Measurements from ENCODE around the gene DPP7. TPM values are rescaled to one million over a fixed set of nuclear protein-coding genes. Genes with fewer than 3 reads are reported as not detected.

Gene DPP7
- total and polyA plus RNA-seq, 2 donors from 2014 or later: 164 to 205 TPM

Other genes with a start within 250 kb of the DPP7 start
Only the 30 nearest of the 33 such genes appear.
- gene FBXW5, start 170.0 kb downstream of the DPP7 start, total RNA-seq: 97.2 TPM
- 92.5 TPM for gene FBXW5, start 170.0 kb downstream of the DPP7 start, polyA plus RNA-seq (ENCODE audit: insufficient read depth, low read depth, low replicate concordance)
- gene C8G, start 169.5 kb downstream of the DPP7 start, total RNA-seq: 1.9 TPM
- gene C8G, start 169.5 kb downstream of the DPP7 start, polyA plus RNA-seq (ENCODE audit: insufficient read depth, low read depth, low replicate concordance): 2.1 TPM
- 42.9 TPM for gene LCN12, start 162.5 kb downstream of the DPP7 start, total RNA-seq
- 35.5 TPM for gene LCN12, start 162.5 kb downstream of the DPP7 start, polyA plus RNA-seq (ENCODE audit: insufficient read depth, low read depth, low replicate concordance)
- gene PTGDS, start 137.2 kb downstream of the DPP7 start, total RNA-seq: 236 TPM
- 709 TPM for gene PTGDS, start 137.2 kb downstream of the DPP7 start, polyA plus RNA-seq (ENCODE audit: insufficient read depth, low read depth, low replicate concordance)
- 1.4 TPM for gene LCNL1, start 131.7 kb downstream of the DPP7 start, total RNA-seq
- 0.54 TPM for gene LCNL1, start 131.7 kb downstream of the DPP7 start, polyA plus RNA-seq (ENCODE audit: insufficient read depth, low read depth, low replicate concordance)
- 54.2 TPM for gene PAXX, start 122.3 kb downstream of the DPP7 start, total RNA-seq
- 80.9 TPM for gene PAXX, start 122.3 kb downstream of the DPP7 start, polyA plus RNA-seq (ENCODE audit: insufficient read depth, low read depth, low replicate concordance)
- gene CLIC3, start 118.2 kb downstream of the DPP7 start, total RNA-seq: 4.0 TPM
- gene CLIC3, start 118.2 kb downstream of the DPP7 start, polyA plus RNA-seq (ENCODE audit: insufficient read depth, low read depth, low replicate concordance): 2.1 TPM
- gene ABCA2, start 86.5 kb downstream of the DPP7 start, total RNA-seq: 72.1 TPM
- gene ABCA2, start 86.5 kb downstream of the DPP7 start, polyA plus RNA-seq (ENCODE audit: insufficient read depth, low read depth, low replicate concordance): 39.2 TPM
- gene FUT7, start 82.6 kb downstream of the DPP7 start, total RNA-seq: 0.60 TPM
- gene FUT7, start 82.6 kb downstream of the DPP7 start, polyA plus RNA-seq (ENCODE audit: insufficient read depth, low read depth, low replicate concordance): not detected
- 189 TPM for gene NPDC1, start 68.6 kb downstream of the DPP7 start, total RNA-seq
- gene NPDC1, start 68.6 kb downstream of the DPP7 start, polyA plus RNA-seq (ENCODE audit: insufficient read depth, low read depth, low replicate concordance): 80.2 TPM
- gene ENTPD2, start 60.7 kb downstream of the DPP7 start, total RNA-seq: 9.3 TPM
- gene ENTPD2, start 60.7 kb downstream of the DPP7 start, polyA plus RNA-seq (ENCODE audit: insufficient read depth, low read depth, low replicate concordance): 5.5 TPM
- 2.3 TPM for gene SAPCD2, start 44.2 kb downstream of the DPP7 start, total RNA-seq
- 1.7 TPM for gene SAPCD2, start 44.2 kb downstream of the DPP7 start, polyA plus RNA-seq (ENCODE audit: insufficient read depth, low read depth, low replicate concordance)
- gene UAP1L1, start 37.2 kb downstream of the DPP7 start, total RNA-seq: 12.7 TPM
- 14.4 TPM for gene UAP1L1, start 37.2 kb downstream of the DPP7 start, polyA plus RNA-seq (ENCODE audit: insufficient read depth, low read depth, low replicate concordance)
- 63.2 TPM for gene MAN1B1, start 27.7 kb downstream of the DPP7 start, total RNA-seq
- gene MAN1B1, start 27.7 kb downstream of the DPP7 start, polyA plus RNA-seq (ENCODE audit: insufficient read depth, low read depth, low replicate concordance): 57.3 TPM
- gene GRIN1, start 24.4 kb upstream of the DPP7 start, total RNA-seq: 0.47 TPM
- gene GRIN1, start 24.4 kb upstream of the DPP7 start, polyA plus RNA-seq (ENCODE audit: insufficient read depth, low read depth, low replicate concordance): not detected
- gene LRRC26, start 55.3 kb upstream of the DPP7 start, total RNA-seq: 0.25 TPM
- gene LRRC26, start 55.3 kb upstream of the DPP7 start, polyA plus RNA-seq (ENCODE audit: insufficient read depth, low read depth, low replicate concordance): not detected
- not detected for gene TMEM210, start 57.3 kb upstream of the DPP7 start, total RNA-seq
- not detected for gene TMEM210, start 57.3 kb upstream of the DPP7 start, polyA plus RNA-seq (ENCODE audit: insufficient read depth, low read depth, low replicate concordance)
- gene ANAPC2, start 73.8 kb upstream of the DPP7 start, total RNA-seq: 57.2 TPM
- 19.9 TPM for gene ANAPC2, start 73.8 kb upstream of the DPP7 start, polyA plus RNA-seq (ENCODE audit: insufficient read depth, low read depth, low replicate concordance)
- gene SSNA1, start 73.9 kb upstream of the DPP7 start, total RNA-seq: 52.5 TPM
- 131 TPM for gene SSNA1, start 73.9 kb upstream of the DPP7 start, polyA plus RNA-seq (ENCODE audit: insufficient read depth, low read depth, low replicate concordance)
- gene TPRN, start 86.0 kb upstream of the DPP7 start, total RNA-seq: 49.5 TPM
- gene TPRN, start 86.0 kb upstream of the DPP7 start, polyA plus RNA-seq (ENCODE audit: insufficient read depth, low read depth, low replicate concordance): 47.2 TPM
- 36.3 TPM for gene TMEM203, start 90.9 kb upstream of the DPP7 start, total RNA-seq
- gene TMEM203, start 90.9 kb upstream of the DPP7 start, polyA plus RNA-seq (ENCODE audit: insufficient read depth, low read depth, low replicate concordance): 53.5 TPM
- 17.8 TPM for gene NDOR1, start 91.0 kb upstream of the DPP7 start, total RNA-seq
- gene NDOR1, start 91.0 kb upstream of the DPP7 start, polyA plus RNA-seq (ENCODE audit: insufficient read depth, low read depth, low replicate concordance): 5.9 TPM
- 7.0 TPM for gene RNF208, start 107.5 kb upstream of the DPP7 start, total RNA-seq
- 22.8 TPM for gene RNF208, start 107.5 kb upstream of the DPP7 start, polyA plus RNA-seq (ENCODE audit: insufficient read depth, low read depth, low replicate concordance)
- gene CYSRT1, start 110.4 kb upstream of the DPP7 start, total RNA-seq: 0.94 TPM
- gene CYSRT1, start 110.4 kb upstream of the DPP7 start, polyA plus RNA-seq (ENCODE audit: insufficient read depth, low read depth, low replicate concordance): 1.3 TPM
- gene RNF224, start 112.8 kb upstream of the DPP7 start, total RNA-seq: 0.85 TPM
- 0.80 TPM for gene RNF224, start 112.8 kb upstream of the DPP7 start, polyA plus RNA-seq (ENCODE audit: insufficient read depth, low read depth, low replicate concordance)
- gene SLC34A3, start 116.2 kb upstream of the DPP7 start, total RNA-seq: 0.13 TPM
- gene SLC34A3, start 116.2 kb upstream of the DPP7 start, polyA plus RNA-seq (ENCODE audit: insufficient read depth, low read depth, low replicate concordance): 36.0 TPM
- 258 TPM for gene TUBB4B, start 126.6 kb upstream of the DPP7 start, total RNA-seq
- gene TUBB4B, start 126.6 kb upstream of the DPP7 start, polyA plus RNA-seq (ENCODE audit: insufficient read depth, low read depth, low replicate concordance): 394 TPM
- 0.38 TPM for gene STPG3, start 136.6 kb upstream of the DPP7 start, total RNA-seq
- gene STPG3, start 136.6 kb upstream of the DPP7 start, polyA plus RNA-seq (ENCODE audit: insufficient read depth, low read depth, low replicate concordance): not detected
- 57.3 TPM for gene NELFB, start 140.6 kb upstream of the DPP7 start, total RNA-seq
- gene NELFB, start 140.6 kb upstream of the DPP7 start, polyA plus RNA-seq (ENCODE audit: insufficient read depth, low read depth, low replicate concordance): 43.8 TPM
- 23.8 TPM for gene TOR4A, start 163.0 kb upstream of the DPP7 start, total RNA-seq
- 4.9 TPM for gene TOR4A, start 163.0 kb upstream of the DPP7 start, polyA plus RNA-seq (ENCODE audit: insufficient read depth, low read depth, low replicate concordance)